Measurements from ENCODE around the gene BPIFA1. TPM values are rescaled to one million over a fixed set of nuclear protein-coding genes. Genes with fewer than 3 reads are reported as not detected.

The BPIFA1 gene
- total RNA-seq, 1 experiment from 2014 or later = not detected

DNA sequence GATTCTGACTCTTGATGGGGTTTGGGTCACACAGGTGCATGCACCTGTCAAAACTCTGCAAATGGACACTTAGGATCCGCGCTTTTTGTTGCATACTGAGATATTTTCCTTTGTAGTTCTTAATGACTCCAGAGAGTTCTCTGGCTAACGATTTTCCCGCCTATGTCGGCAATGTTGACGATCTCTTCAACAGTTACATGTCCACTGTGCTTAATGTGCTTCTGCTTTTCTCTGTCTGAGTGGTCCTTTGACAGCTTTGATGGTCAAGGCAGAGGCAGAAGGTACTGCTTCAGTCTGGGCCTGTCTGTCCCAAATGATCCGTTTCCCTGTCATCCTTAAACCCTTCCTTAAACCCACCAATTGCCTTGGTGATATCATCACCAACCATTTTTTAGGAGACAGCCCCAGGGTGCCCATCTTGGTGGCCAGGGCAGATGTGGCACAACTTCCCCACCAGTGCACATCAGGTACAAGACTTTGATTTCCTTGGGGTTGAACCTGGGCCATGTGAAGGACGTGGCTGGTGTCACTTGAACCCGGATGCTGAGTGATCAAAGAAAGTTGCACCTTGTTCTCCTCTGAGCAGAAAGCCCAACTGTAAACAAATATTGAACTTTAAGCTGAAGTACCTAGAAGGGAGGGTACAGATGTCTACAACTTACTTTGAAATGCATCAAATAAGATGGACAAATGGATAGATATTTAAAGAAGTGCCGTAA, 36.5 kb downstream of the BPIFA1 start:
- Mint-ChIP-seq H3K4me1 (peaks cover 8% of the 10 kb centered on the region), H3K36me3 (no peaks in the 10 kb centered on the region), H3K4me3 (no peak overlapping the region), H3K9me3 (no peaks in the 10 kb centered on the region), H3K27me3 (ENCODE audit: low read depth) (no peaks in the 10 kb centered on the region; the same call in 1 of the 2 replicates), H3K27ac (no peak overlapping the region)
- TF ChIP-seq, protein P1, sequence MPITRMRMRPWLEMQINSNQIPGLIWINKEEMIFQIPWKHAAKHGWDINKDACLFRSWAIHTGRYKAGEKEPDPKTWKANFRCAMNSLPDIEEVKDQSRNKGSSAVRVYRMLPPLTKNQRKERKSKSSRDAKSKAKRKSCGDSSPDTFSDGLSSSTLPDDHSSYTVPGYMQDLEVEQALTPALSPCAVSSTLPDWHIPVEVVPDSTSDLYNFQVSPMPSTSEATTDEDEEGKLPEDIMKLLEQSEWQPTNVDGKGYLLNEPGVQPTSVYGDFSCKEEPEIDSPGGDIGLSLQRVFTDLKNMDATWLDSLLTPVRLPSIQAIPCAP (CRISPR knock-in tag; IDR thresholded peaks at IDR 0.05) = no peak
- no peak for TF ChIP-seq RORB (CRISPR knock-in tag; IDR thresholded peaks at IDR 0.05)
- TF ChIP-seq, protein P2, sequence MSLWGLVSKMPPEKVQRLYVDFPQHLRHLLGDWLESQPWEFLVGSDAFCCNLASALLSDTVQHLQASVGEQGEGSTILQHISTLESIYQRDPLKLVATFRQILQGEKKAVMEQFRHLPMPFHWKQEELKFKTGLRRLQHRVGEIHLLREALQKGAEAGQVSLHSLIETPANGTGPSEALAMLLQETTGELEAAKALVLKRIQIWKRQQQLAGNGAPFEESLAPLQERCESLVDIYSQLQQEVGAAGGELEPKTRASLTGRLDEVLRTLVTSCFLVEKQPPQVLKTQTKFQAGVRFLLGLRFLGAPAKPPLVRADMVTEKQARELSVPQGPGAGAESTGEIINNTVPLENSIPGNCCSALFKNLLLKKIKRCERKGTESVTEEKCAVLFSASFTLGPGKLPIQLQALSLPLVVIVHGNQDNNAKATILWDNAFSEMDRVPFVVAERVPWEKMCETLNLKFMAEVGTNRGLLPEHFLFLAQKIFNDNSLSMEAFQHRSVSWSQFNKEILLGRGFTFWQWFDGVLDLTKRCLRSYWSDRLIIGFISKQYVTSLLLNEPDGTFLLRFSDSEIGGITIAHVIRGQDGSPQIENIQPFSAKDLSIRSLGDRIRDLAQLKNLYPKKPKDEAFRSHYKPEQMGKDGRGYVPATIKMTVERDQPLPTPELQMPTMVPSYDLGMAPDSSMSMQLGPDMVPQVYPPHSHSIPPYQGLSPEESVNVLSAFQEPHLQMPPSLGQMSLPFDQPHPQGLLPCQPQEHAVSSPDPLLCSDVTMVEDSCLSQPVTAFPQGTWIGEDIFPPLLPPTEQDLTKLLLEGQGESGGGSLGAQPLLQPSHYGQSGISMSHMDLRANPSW (CRISPR knock-in tag; conservative IDR thresholded peaks at IDR 0.05; ENCODE audit: low read depth) = no peak
- TF ChIP-seq FOXK1 (CRISPR knock-in tag; IDR thresholded peaks at IDR 0.05) = no peak
- TF ChIP-seq SOX15 (CRISPR knock-in tag; IDR thresholded peaks at IDR 0.05) = no peak
- TF ChIP-seq, protein P3, sequence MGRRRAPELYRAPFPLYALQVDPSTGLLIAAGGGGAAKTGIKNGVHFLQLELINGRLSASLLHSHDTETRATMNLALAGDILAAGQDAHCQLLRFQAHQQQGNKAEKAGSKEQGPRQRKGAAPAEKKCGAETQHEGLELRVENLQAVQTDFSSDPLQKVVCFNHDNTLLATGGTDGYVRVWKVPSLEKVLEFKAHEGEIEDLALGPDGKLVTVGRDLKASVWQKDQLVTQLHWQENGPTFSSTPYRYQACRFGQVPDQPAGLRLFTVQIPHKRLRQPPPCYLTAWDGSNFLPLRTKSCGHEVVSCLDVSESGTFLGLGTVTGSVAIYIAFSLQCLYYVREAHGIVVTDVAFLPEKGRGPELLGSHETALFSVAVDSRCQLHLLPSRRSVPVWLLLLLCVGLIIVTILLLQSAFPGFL (CRISPR knock-in tag; IDR thresholded peaks at IDR 0.05; ENCODE audit: borderline replicate concordance) = no peak
- TF ChIP-seq ZNF138 (CRISPR knock-in tag; conservative IDR thresholded peaks at IDR 0.05) = no peak
- ATAC-seq (no peak), DNase-seq (ENCODE audit: low spot score) (no peak)
- ChIA-PET CTCF (no interaction called here), POLR2A (no interaction called here)

DNA sequence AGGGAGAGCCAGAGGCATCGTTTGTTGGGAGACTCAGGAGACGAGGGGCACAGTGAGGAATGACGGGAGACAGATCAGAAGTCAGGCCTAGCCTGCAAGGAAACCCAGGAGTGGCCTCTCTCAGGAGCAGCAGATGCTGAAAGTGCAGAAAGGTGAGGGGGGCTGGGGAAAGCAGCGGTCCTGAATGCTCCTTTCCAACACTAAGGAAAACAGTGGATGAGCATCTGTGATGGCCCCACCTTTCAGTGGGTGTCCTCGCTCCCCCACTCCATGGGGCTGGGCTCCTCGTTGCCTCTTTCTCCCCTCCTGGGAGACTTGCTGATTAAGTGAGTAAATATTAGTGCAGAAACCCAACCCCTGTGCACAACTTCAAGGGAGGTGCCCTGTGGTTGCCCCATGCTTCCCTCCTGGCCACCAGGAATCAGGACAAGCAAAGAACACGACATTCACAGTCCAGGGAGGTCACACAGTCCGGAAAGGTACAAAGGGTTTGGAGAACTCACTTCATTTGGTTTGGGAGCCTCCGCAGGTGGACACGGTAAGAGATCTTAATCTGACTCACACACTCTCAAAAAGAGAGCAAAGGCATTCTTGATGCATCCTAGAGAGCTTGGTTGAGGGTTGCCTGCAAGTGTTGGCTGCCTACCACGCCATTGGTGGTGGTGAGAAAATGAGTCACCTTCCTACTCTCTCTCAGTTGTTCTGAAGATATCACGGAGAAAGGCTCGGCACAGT, 37.5 kb downstream of the BPIFA1 start:
- DNase-seq (ENCODE audit: low spot score) (no peak), ATAC-seq (no peak)
- H3K27me3 Mint-ChIP-seq (ENCODE audit: low read depth) = no peaks in the 10 kb centered on the region; the same call in 1 of the 2 replicates
- POLR2A ChIA-PET = no interaction called here
- no peaks in the 10 kb centered on the region for H3K36me3 Mint-ChIP-seq
- H3K4me3 Mint-ChIP-seq = no peak overlapping the region
- no peak overlapping the region for H3K27ac Mint-ChIP-seq
- H3K9me3 Mint-ChIP-seq = no peaks in the 10 kb centered on the region
- CTCF ChIA-PET = interaction anchor here (2.1 kb wide), 1 partner anchor 11 kb away, joined by 7 read pairs; no protein-coding TSS in a partner anchor
- peaks cover 17% of the 10 kb centered on the region for H3K4me1 Mint-ChIP-seq
- TF ChIP-seq ETV6 (CRISPR knock-in tag; IDR thresholded peaks at IDR 0.05) = no peak
- TF ChIP-seq OVOL2 (CRISPR knock-in tag; IDR thresholded peaks at IDR 0.05; ENCODE audit: borderline replicate concordance) = no peak
- TF ChIP-seq FOXJ3 (CRISPR knock-in tag; IDR thresholded peaks at IDR 0.05; ENCODE audit: borderline replicate concordance) = no peak
- no peak for TF ChIP-seq FOXK1 (CRISPR knock-in tag; IDR thresholded peaks at IDR 0.05)
- TF ChIP-seq ATF1 (CRISPR knock-in tag; IDR thresholded peaks at IDR 0.05) = no peak
- TF ChIP-seq, protein P4, sequence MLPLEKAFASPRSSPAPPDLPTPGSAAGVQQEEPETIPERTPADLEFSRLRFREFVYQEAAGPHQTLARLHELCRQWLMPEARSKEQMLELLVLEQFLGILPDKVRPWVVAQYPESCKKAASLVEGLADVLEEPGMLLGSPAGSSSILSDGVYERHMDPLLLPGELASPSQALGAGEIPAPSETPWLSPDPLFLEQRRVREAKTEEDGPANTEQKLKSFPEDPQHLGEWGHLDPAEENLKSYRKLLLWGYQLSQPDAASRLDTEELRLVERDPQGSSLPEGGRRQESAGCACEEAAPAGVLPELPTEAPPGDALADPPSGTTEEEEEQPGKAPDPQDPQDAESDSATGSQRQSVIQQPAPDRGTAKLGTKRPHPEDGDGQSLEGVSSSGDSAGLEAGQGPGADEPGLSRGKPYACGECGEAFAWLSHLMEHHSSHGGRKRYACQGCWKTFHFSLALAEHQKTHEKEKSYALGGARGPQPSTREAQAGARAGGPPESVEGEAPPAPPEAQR (CRISPR knock-in tag; IDR thresholded peaks at IDR 0.05) = no peak
- no peak for TF ChIP-seq TEAD4 (CRISPR knock-in tag; IDR thresholded peaks at IDR 0.05)
- no peak for TF ChIP-seq ZNF317 (CRISPR knock-in tag; IDR thresholded peaks at IDR 0.05; ENCODE audit: borderline replicate concordance, low read depth)
- TF ChIP-seq, protein P5, sequence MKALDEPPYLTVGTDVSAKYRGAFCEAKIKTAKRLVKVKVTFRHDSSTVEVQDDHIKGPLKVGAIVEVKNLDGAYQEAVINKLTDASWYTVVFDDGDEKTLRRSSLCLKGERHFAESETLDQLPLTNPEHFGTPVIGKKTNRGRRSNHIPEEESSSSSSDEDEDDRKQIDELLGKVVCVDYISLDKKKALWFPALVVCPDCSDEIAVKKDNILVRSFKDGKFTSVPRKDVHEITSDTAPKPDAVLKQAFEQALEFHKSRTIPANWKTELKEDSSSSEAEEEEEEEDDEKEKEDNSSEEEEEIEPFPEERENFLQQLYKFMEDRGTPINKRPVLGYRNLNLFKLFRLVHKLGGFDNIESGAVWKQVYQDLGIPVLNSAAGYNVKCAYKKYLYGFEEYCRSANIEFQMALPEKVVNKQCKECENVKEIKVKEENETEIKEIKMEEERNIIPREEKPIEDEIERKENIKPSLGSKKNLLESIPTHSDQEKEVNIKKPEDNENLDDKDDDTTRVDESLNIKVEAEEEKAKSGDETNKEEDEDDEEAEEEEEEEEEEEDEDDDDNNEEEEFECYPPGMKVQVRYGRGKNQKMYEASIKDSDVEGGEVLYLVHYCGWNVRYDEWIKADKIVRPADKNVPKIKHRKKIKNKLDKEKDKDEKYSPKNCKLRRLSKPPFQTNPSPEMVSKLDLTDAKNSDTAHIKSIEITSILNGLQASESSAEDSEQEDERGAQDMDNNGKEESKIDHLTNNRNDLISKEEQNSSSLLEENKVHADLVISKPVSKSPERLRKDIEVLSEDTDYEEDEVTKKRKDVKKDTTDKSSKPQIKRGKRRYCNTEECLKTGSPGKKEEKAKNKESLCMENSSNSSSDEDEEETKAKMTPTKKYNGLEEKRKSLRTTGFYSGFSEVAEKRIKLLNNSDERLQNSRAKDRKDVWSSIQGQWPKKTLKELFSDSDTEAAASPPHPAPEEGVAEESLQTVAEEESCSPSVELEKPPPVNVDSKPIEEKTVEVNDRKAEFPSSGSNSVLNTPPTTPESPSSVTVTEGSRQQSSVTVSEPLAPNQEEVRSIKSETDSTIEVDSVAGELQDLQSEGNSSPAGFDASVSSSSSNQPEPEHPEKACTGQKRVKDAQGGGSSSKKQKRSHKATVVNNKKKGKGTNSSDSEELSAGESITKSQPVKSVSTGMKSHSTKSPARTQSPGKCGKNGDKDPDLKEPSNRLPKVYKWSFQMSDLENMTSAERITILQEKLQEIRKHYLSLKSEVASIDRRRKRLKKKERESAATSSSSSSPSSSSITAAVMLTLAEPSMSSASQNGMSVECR (CRISPR knock-in tag; IDR thresholded peaks at IDR 0.05; ENCODE audit: borderline replicate concordance) = no peak
- TF ChIP-seq ZNF671 (CRISPR knock-in tag; IDR thresholded peaks at IDR 0.05) = no peak
- no peak for TF ChIP-seq TCF7 (CRISPR knock-in tag; IDR thresholded peaks at IDR 0.05; ENCODE audit: low read depth)
- no peak for TF ChIP-seq CREM (CRISPR knock-in tag; IDR thresholded peaks at IDR 0.05)
- TF ChIP-seq, protein P6, sequence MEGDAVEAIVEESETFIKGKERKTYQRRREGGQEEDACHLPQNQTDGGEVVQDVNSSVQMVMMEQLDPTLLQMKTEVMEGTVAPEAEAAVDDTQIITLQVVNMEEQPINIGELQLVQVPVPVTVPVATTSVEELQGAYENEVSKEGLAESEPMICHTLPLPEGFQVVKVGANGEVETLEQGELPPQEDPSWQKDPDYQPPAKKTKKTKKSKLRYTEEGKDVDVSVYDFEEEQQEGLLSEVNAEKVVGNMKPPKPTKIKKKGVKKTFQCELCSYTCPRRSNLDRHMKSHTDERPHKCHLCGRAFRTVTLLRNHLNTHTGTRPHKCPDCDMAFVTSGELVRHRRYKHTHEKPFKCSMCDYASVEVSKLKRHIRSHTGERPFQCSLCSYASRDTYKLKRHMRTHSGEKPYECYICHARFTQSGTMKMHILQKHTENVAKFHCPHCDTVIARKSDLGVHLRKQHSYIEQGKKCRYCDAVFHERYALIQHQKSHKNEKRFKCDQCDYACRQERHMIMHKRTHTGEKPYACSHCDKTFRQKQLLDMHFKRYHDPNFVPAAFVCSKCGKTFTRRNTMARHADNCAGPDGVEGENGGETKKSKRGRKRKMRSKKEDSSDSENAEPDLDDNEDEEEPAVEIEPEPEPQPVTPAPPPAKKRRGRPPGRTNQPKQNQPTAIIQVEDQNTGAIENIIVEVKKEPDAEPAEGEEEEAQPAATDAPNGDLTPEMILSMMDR (IDR thresholded peaks at IDR 0.05) = no peak
